B cell (primary cell): Measurements from ENCODE around the gene TEX12. TPM values are rescaled to one million over a fixed set of nuclear protein-coding genes. Genes with fewer than 3 reads are reported as not detected.

Experiments used
- ATAC-seq: fragments of 200-7000 bp; cut with Tn5 transposase; one replicate; pipeline ENCODE4 v1.10.0; 2021; ENCODE audit warnings: low read depth, mild to moderate bottlenecking, moderate number of reproducible peaks, moderate library complexity
- CTCF ChIA-PET: fragments of 350-600 bp; sonication (Branson Sonifier 250); formaldehyde crosslinking; loops from one replicate; lab custom pipeline; 2021; ENCODE audit warnings: antibody characterized with exemption, inconsistent platforms; lab: Charles Lee
- POLR2A ChIA-PET: fragments of 350-600 bp; sonication (Branson Sonifier 250); formaldehyde crosslinking; loops from one replicate; lab custom pipeline; 2021; ENCODE audit warnings: antibody characterized with exemption; lab: Charles Lee
- DNase-seq: peaks from one replicate; pipeline ENCODE4 v3.0.0; 2013
- H2AFZ ChIP-seq: 2 replicates; pipeline ENCODE4 v1.6.1; 2012; ENCODE audit warnings: mild to moderate bottlenecking, low read depth, low read length; ENCODE audit not compliant: insufficient read depth, poor library complexity, severe bottlenecking
- H3K27ac ChIP-seq, 2 donors: 1 replicate in 1 of 2; 2 replicates in 1 of 2; pipeline ENCODE4 v1.5.1; 2012 to 2013; ENCODE audit warnings: low read length in 2 of 2, mild to moderate bottlenecking in 2 of 2, moderate library complexity in 1 of 2
- H3K27me3 ChIP-seq, 4 experiments: fragments of 200-600 bp in 1 of 4; sonication (generic) in 1 of 4; replicated peaks in 1 of 4; 1 replicate in 2 of 4; 2 replicates in 2 of 4; pipeline versions ENCODE4 v1.6.1 to v1.7.0; 2013 to 2016; ENCODE audit warnings: low read length in 3 of 4, mild to moderate bottlenecking in 2 of 4, mixed read lengths in 1 of 4, moderate library complexity in 1 of 4; ENCODE audit not compliant: insufficient read depth in 4 of 4, control insufficient read depth in 3 of 4; ENCODE audit errors: control extremely low read depth in 1 of 4
- H3K36me3 ChIP-seq, 2 experiments: replicated peaks in 1 of 2; 1 replicate in 1 of 2; 2 replicates in 1 of 2; pipeline versions ENCODE4 v1.6.1 to v1.7.1; 2013; ENCODE audit warnings: low read length in 1 of 2; ENCODE audit not compliant: insufficient read depth in 2 of 2, control insufficient read depth in 1 of 2; ENCODE audit errors: control extremely low read depth in 1 of 2, extremely low read depth in 1 of 2
- H3K4me1 ChIP-seq, 2 donors: fragments of 200-600 bp in 1 of 2; sonication (generic) in 1 of 2; 1 replicate in 1 of 2; 2 replicates in 1 of 2; pipeline versions ENCODE4 v1.5.1 to v1.6.1; 2013 to 2017; ENCODE audit warnings: low read length in 2 of 2; ENCODE audit not compliant: control insufficient read depth in 2 of 2, insufficient read depth in 2 of 2
- H3K4me2 ChIP-seq: replicated peaks from 2 replicates; pipeline ENCODE3; 2012; ENCODE audit warnings: mild to moderate bottlenecking, low read depth, low read length; ENCODE audit not compliant: poor library complexity, severe bottlenecking
- H3K4me3 ChIP-seq, 5 experiments: fragments of 200-600 bp in 1 of 5; sonication (generic) in 1 of 5; 1 replicate in 3 of 5; 2 replicates in 2 of 5; pipeline versions ENCODE4 v1.5.1 to v1.7.0; 2011 to 2016; ENCODE audit warnings: low read length in 4 of 5, mild to moderate bottlenecking in 4 of 5, low read depth in 2 of 5, control low read depth in 1 of 5, moderate library complexity in 1 of 5; ENCODE audit not compliant: insufficient read depth in 1 of 5; ENCODE audit errors: control extremely low read depth in 1 of 5, extremely low read depth in 1 of 5
- H3K79me2 ChIP-seq: fragments of 200-600 bp; sonication (generic); one replicate; pipeline ENCODE4 v1.6.0; 2016; ENCODE audit warnings: low read length; ENCODE audit not compliant: control insufficient read depth, insufficient read depth
- H3K9ac ChIP-seq: fragments of 200-600 bp; sonication (generic); 2 replicates; pipeline ENCODE4 v1.6.1; 2017; ENCODE audit warnings: mild to moderate bottlenecking, low read length, moderate library complexity
- H3K9me3 ChIP-seq, 3 donors: one replicate each; pipeline versions ENCODE4 v1.6.1 to v1.7.1; 2013; ENCODE audit warnings: low read length in 2 of 3; ENCODE audit not compliant: control insufficient read depth in 2 of 3, insufficient read depth in 1 of 3; ENCODE audit errors: control extremely low read depth in 1 of 3
- H4K20me1 ChIP-seq: 2 replicates; pipeline ENCODE4 v1.6.0; 2012; ENCODE audit warnings: mild to moderate bottlenecking, low read length; ENCODE audit not compliant: insufficient read depth, control insufficient read depth, poor library complexity, severe bottlenecking
- H3K27ac Mint-ChIP-seq: one replicate; pipeline ENCODE4 v1.8.0; 2021; ENCODE audit warnings: mixed read lengths
- H3K27me3 Mint-ChIP-seq: one replicate; pipeline ENCODE4 v1.8.0; 2021; ENCODE audit warnings: mixed read lengths
- H3K4me1 Mint-ChIP-seq: one replicate; pipeline ENCODE4 v1.8.0; 2021; ENCODE audit warnings: mixed read lengths
- H3K4me3 Mint-ChIP-seq: one replicate; pipeline ENCODE4 v1.8.0; 2021; ENCODE audit warnings: mixed read lengths
- H3K9me3 Mint-ChIP-seq: one replicate; pipeline ENCODE4 v1.8.0; 2022; ENCODE audit warnings: mixed read lengths; ENCODE audit not compliant: insufficient read depth
- CTCF ChIP-seq: fragments of 200-600 bp; IDR thresholded peaks from one replicate; pipeline ENCODE4 v1.8.0; 2022; ENCODE audit warnings: antibody characterized with exemption, mild to moderate bottlenecking
- EZH2 ChIP-seq: IDR thresholded peaks from 2 replicates; pipeline ENCODE4 v1.6.1; 2012; ENCODE audit warnings: borderline replicate concordance, low read depth, mild to moderate bottlenecking, moderate library complexity, low read length; ENCODE audit not compliant: insufficient read depth, poor library complexity, severe bottlenecking
- WGBS: methylation state at CpG from one replicate; pipeline ENCODE4 v1.1.5; 2013; ENCODE audit warnings: missing lambda C conversion rate; ENCODE audit not compliant: insufficient coverage; 5-methylcytosine and 5-hydroxymethylcytosine counted together
- intact Hi-C: fragments of 100-400 bp; cut with micrococcal nuclease; formaldehyde crosslinking; loops from one replicate; pipeline ENCODE4 v1.10.0; 2022
- polyA plus RNA-seq: library from polyadenylated mRNA; depleted of rRNA; stranded (reverse); fragments of >200 nt; gene quantifications from 2 replicates; pipeline ENCODE4 v1.2.3, GENCODE V29; 2012
- total RNA-seq, 2 donors: library from RNA; stranded (reverse); fragments of 120-200 nt in 1 of 2; gene quantifications; 1 replicate in 1 of 2; 2 replicates in 1 of 2; pipeline versions ENCODE4 v1.2.3 to v1.2.4, GENCODE V29; 2013 to 2022

The TEX12 gene
- total and polyA plus RNA-seq, 2 donors (not counting 1 experiment from before 2014, with no cell fraction given) = 0.10 to 0.47 TPM

GRCh38 chr11:112179601-112180000 is 12.4 kb downstream of the TEX12 start:
- DNase-seq (peak; percentile 53), ATAC-seq (peak; percentile 76)
- CTCF ChIA-PET = interaction anchor here (0.5 kb wide), 1 partner anchor 109 kb away, joined by 3 read pairs; no protein-coding TSS in a partner anchor
- H3K27me3 ChIP-seq = peaks cover 0 to 6% (median 2%) of the 10 kb centered on the region in 4 experiments
- H3K27ac ChIP-seq = no peak overlapping the region
- H4K20me1 ChIP-seq = no peaks in the 10 kb centered on the region
- Mint-ChIP-seq H3K9me3 (no peaks in the 10 kb centered on the region), H3K4me3 (no peak overlapping the region), H3K27ac (no peak overlapping the region), H3K4me1 (peaks cover 32% of the 10 kb centered on the region), H3K27me3 (peaks cover 11% of the 10 kb centered on the region)
- no peak overlapping the region for H2AFZ ChIP-seq
- H3K9me3 ChIP-seq = no peaks in the 10 kb centered on the region
- POLR2A ChIA-PET = no interaction called here
- TF ChIP-seq EZH2 = no peak
- TF ChIP-seq CTCF = no peak
- H3K9ac ChIP-seq = no peak overlapping the region
- no peaks in the 10 kb centered on the region for H3K36me3 ChIP-seq
- peaks cover 19 to 31% of the 10 kb centered on the region in 2 donors for H3K4me1 ChIP-seq
- intact Hi-C loops = no loop called here
- H3K79me2 ChIP-seq = no peaks in the 10 kb centered on the region
- no peak overlapping the region for H3K4me3 ChIP-seq
- no peak overlapping the region for H3K4me2 ChIP-seq

GRCh38 chr11:112182867-112183266 is 15.7 kb downstream of the TEX12 start:
- H3K36me3 ChIP-seq = no peaks in the 10 kb centered on the region
- H3K27ac Mint-ChIP-seq = no peak overlapping the region
- H2AFZ ChIP-seq = no peak overlapping the region
- no peaks in the 10 kb centered on the region for H3K9me3 ChIP-seq
- H3K4me3 ChIP-seq = no peak overlapping the region
- ATAC-seq (no peak), DNase-seq (peak; percentile 6)
- H3K4me3 Mint-ChIP-seq = no peak overlapping the region
- TF ChIP-seq EZH2 (no peak), CTCF (no peak)
- peaks cover 13 to 22% of the 10 kb centered on the region in 2 donors for H3K4me1 ChIP-seq
- intact Hi-C loops = no loop called here
- no peaks in the 10 kb centered on the region for H3K27me3 ChIP-seq
- no peaks in the 10 kb centered on the region for H3K79me2 ChIP-seq
- H4K20me1 ChIP-seq = no peaks in the 10 kb centered on the region
- peaks cover 22% of the 10 kb centered on the region for H3K4me1 Mint-ChIP-seq
- H3K9me3 Mint-ChIP-seq = no peaks in the 10 kb centered on the region
- H3K27me3 Mint-ChIP-seq = no peaks in the 10 kb centered on the region
- no peak overlapping the region for H3K4me2 ChIP-seq
- ChIA-PET CTCF (no interaction called here), POLR2A (no interaction called here)
- H3K27ac ChIP-seq = no peak overlapping the region
- no CpG with 5 or more reads among the region's 1 CpG for WGBS
- H3K9ac ChIP-seq = no peak overlapping the region
